Measurements from ENCODE around the gene POC1A. TPM values are rescaled to one million over a fixed set of nuclear protein-coding genes. Genes with fewer than 3 reads are reported as not detected.

Gene POC1A
- total RNA-seq, 1 experiment from 2014 or later = 9.8 TPM

DNA sequence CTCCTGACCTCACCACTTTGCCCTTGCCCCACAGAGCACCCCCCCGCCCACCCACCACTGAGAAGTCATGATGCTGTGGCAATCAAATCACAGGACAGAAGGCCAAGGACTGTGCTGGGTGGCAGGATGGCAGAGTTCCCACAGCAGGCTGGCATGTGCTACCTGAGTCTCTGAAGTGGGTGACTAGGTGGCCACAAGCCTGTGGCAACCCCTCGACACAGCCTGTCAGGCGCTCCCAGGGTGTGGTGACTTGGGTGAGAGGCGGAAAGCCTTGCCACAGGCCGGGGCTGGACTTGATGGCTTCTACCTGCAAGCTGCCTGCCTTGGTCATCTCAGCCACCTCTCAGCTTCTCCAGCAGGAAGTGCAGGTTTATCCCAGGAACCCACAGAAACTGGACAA is 82.2 kb downstream of the POC1A start:
- H3K27me3 Mint-ChIP-seq (ENCODE audit: insufficient read depth, unreplicated experiment) = no peaks in the 10 kb centered on the region
- H3K27ac Mint-ChIP-seq (ENCODE audit: low read depth, unreplicated experiment) = no peak overlapping the region
- H3K4me1 Mint-ChIP-seq (ENCODE audit: insufficient read depth, unreplicated experiment) = peaks cover 6% of the 10 kb centered on the region
- no peaks in the 10 kb centered on the region for H3K36me3 Mint-ChIP-seq (ENCODE audit: insufficient read depth, unreplicated experiment)
- no TSS peak for BruUV-seq (replicated peaks)
- CTCF ChIA-PET = interaction anchor here (0.5 kb wide), 1 partner anchor 38 kb away, joined by 3 read pairs; no protein-coding TSS in a partner anchor
- no peak overlapping the region for H3K4me3 Mint-ChIP-seq (ENCODE audit: unreplicated experiment)
- DNase-seq (ENCODE audit: unreplicated experiment) = no peak
- no peaks in the 10 kb centered on the region for H3K9me3 Mint-ChIP-seq (ENCODE audit: unreplicated experiment)
- TF ChIP-seq, protein P1, sequence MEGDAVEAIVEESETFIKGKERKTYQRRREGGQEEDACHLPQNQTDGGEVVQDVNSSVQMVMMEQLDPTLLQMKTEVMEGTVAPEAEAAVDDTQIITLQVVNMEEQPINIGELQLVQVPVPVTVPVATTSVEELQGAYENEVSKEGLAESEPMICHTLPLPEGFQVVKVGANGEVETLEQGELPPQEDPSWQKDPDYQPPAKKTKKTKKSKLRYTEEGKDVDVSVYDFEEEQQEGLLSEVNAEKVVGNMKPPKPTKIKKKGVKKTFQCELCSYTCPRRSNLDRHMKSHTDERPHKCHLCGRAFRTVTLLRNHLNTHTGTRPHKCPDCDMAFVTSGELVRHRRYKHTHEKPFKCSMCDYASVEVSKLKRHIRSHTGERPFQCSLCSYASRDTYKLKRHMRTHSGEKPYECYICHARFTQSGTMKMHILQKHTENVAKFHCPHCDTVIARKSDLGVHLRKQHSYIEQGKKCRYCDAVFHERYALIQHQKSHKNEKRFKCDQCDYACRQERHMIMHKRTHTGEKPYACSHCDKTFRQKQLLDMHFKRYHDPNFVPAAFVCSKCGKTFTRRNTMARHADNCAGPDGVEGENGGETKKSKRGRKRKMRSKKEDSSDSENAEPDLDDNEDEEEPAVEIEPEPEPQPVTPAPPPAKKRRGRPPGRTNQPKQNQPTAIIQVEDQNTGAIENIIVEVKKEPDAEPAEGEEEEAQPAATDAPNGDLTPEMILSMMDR (IDR thresholded peaks at IDR 0.05; ENCODE audit: unreplicated experiment) = no peak
- POLR2A ChIA-PET = no interaction called here
- intact Hi-C loops (cut with micrococcal nuclease) = no loop called here

DNA sequence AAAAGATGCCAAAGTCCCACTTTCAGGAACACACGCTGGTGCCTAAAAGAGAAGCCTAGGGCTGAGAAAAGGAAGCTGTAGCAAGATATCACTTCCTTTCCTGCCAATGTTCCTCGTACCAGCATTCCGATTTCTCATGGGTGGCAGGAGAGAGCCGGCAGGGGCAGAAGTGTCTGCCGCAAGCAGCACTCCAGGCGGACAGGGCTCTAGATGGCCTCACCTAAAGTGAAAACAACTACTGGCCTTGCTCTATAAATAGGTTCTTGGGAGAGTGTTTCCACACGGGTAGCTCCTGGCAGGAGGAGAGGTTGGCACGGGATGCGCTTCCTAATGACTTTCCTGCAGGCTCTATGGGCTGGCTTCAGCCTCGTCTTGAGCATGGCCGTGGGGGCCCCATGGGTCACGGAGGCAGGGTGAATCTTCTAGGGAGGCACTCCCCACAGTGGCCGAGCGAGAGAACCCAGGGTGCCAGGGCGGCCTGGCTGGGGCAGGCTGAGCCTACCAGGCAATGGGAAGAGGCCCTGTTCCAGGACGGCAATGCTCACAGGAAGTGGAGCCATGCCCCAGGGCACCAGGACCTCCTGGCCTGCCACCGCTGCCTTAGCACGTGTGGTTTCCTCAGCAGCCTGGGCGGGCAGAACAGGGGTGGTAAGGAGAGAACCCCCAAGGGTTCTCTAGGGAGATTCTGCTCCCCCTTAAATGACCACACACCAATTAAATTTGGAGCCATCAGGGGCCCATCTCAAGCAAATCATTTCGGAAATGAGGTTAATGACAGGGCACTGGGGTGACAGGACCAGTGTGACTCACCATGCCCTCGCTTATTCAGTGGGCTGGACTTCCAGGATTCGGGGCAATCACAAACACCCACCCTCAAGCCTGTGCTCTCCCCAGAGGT is 83.2 kb downstream of the POC1A start:
- BruUV-seq (replicated peaks) = no TSS peak
- H3K4me3 Mint-ChIP-seq (ENCODE audit: unreplicated experiment) = no peak overlapping the region
- peaks cover 6% of the 10 kb centered on the region for H3K4me1 Mint-ChIP-seq (ENCODE audit: insufficient read depth, unreplicated experiment)
- ChIA-PET CTCF (interaction anchor here (1.1 kb wide), 1 partner anchor 17 kb away, joined by 3 read pairs; no protein-coding TSS in a partner anchor), POLR2A (no interaction called here)
- no peaks in the 10 kb centered on the region for H3K36me3 Mint-ChIP-seq (ENCODE audit: insufficient read depth, unreplicated experiment)
- H3K27me3 Mint-ChIP-seq (ENCODE audit: insufficient read depth, unreplicated experiment) = no peaks in the 10 kb centered on the region
- no peak overlapping the region for H3K27ac Mint-ChIP-seq (ENCODE audit: low read depth, unreplicated experiment)
- intact Hi-C loops (cut with micrococcal nuclease) = no loop called here
- TF ChIP-seq, protein P1 (IDR thresholded peaks at IDR 0.05; ENCODE audit: unreplicated experiment) = no peak
- no peaks in the 10 kb centered on the region for H3K9me3 Mint-ChIP-seq (ENCODE audit: unreplicated experiment)
- DNase-seq (ENCODE audit: unreplicated experiment) = no peak

DNA sequence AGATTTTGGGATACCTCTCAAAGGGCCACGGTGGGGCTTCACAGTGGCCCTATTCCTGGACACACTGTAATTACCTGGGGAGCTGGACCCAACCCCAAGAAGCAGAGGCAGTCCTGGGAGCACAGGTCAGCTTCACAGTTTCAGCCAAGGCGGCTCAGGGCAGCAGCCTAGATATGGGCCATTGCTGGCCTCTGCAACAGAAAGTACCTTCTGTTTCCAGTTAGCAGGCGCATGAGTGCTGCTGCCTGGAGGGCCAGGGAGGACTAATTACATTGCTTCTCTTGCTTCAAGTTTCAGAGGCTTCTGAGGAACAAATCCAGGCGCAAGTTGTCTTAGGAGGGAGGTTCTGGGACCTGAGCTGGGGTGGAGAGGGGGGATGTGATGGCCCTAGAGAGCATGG is 84.4 kb downstream of the POC1A start:
- Mint-ChIP-seq H3K27me3 (ENCODE audit: insufficient read depth, unreplicated experiment) (no peaks in the 10 kb centered on the region), H3K27ac (ENCODE audit: low read depth, unreplicated experiment) (no peak overlapping the region), H3K4me3 (ENCODE audit: unreplicated experiment) (no peak overlapping the region), H3K9me3 (ENCODE audit: unreplicated experiment) (no peaks in the 10 kb centered on the region), H3K36me3 (ENCODE audit: insufficient read depth, unreplicated experiment) (no peaks in the 10 kb centered on the region), H3K4me1 (ENCODE audit: insufficient read depth, unreplicated experiment) (peaks cover 8% of the 10 kb centered on the region)
- TF ChIP-seq, protein P1 (IDR thresholded peaks at IDR 0.05; ENCODE audit: unreplicated experiment) = no peak
- ChIA-PET POLR2A (no interaction called here), CTCF (interaction anchor here (1.1 to 1.4 kb wide), 2 partner anchors 16 to 68 kb away, joined by 3 read pairs; no protein-coding TSS in a partner anchor)
- DNase-seq (ENCODE audit: unreplicated experiment) = no peak
- BruUV-seq (replicated peaks) = no TSS peak
- intact Hi-C loops (cut with micrococcal nuclease) = no loop called here

DNA sequence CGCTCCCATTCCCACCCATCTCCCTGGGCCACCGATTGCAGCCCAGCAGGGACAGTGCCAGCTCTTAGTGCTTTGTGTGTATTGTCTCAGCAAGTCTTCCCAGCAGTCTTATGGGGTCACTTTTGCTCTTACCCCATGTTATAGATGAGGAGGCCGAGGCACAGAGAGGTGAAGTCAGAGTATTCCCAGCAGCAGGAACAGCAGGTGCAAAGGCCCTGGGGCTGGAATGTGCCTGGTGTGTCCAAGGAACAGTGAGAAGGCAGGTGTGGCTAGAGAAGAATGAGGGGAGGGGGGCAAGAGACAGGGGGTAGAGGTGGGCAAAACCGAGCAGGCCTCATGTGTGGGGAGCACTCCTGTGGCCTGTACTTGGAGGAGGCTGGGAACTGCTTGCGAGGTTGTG is 85.1 kb downstream of the POC1A start:
- Mint-ChIP-seq H3K9me3 (ENCODE audit: unreplicated experiment) (no peaks in the 10 kb centered on the region), H3K27ac (ENCODE audit: low read depth, unreplicated experiment) (no peak overlapping the region), H3K4me3 (ENCODE audit: unreplicated experiment) (no peak overlapping the region), H3K27me3 (ENCODE audit: insufficient read depth, unreplicated experiment) (no peaks in the 10 kb centered on the region), H3K36me3 (ENCODE audit: insufficient read depth, unreplicated experiment) (no peaks in the 10 kb centered on the region), H3K4me1 (ENCODE audit: insufficient read depth, unreplicated experiment) (peaks cover 10% of the 10 kb centered on the region)
- DNase-seq (ENCODE audit: unreplicated experiment) = no peak
- intact Hi-C loops (cut with micrococcal nuclease) = no loop called here
- ChIA-PET POLR2A (interaction anchor here (0.6 kb wide), 1 partner anchor 49 kb away, joined by 3 read pairs; no protein-coding TSS in a partner anchor), CTCF (interaction anchor here (0.6 to 1.4 kb wide), 2 partner anchors 12 to 68 kb away, joined by 3 read pairs; no protein-coding TSS in a partner anchor)
- BruUV-seq (replicated peaks) = no TSS peak
- TF ChIP-seq, protein P1 (IDR thresholded peaks at IDR 0.05; ENCODE audit: unreplicated experiment) = no peak

All from MCF 10A (cell line).